Liver (tissue), 2 donors: ENCODE measurements around the gene ZNF320.

ENCODE experiments used
- CTCF ChIP-seq: fragments of 150-350 bp; IDR thresholded peaks from 2 replicates; pipeline ENCODE4 v1.5.1; 2017; ENCODE audit warnings: improper control_type of control experiment, low read depth, low read length; ENCODE audit not compliant: missing input control
- REST ChIP-seq: IDR thresholded peaks from 2 replicates; pipeline ENCODE4 v1.6.1; 2016; ENCODE audit warnings: antibody characterized with exemption, mild to moderate bottlenecking
- donor health status: healthy.

GRCh38 chr19:52935434-52935833, 38.0 kb upstream of the ZNF320 start:
- TF ChIP-seq CTCF (no peak), REST (no peak)
